GM19467 (cell line): ENCODE data around the gene HOXC12.

Experiments
- ATAC-seq: cut with Tn5 transposase; IDR thresholded peaks from one replicate; pipeline ENCODE4 v1.9.1; 2021; ENCODE audit warnings: mild to moderate bottlenecking, moderate library complexity; ENCODE audit not compliant: unreplicated experiment

HOXC12 gene

GRCh38 chr12:54005531-54005852 lies 50.8 kb downstream of the HOXC12 start:
- ATAC-seq = no peak

GRCh38 chr12:54005853-54006558 lies 51.3 kb downstream of the HOXC12 start:
- ATAC-seq = no peak

- ATAC-seq = no peak
Observed at GRCh38 chr12:54006559-54007220, 52.0 kb downstream of the HOXC12 start.

- no peak for ATAC-seq
Observed at GRCh38 chr12:54007538-54008259, 53.0 kb downstream of the HOXC12 start.

- ATAC-seq = no peak
Observed at GRCh38 chr12:54008260-54008552, 53.5 kb downstream of the HOXC12 start.
